ENCODE measurements around the gene TMCC3. TPM values are rescaled to one million over a fixed set of nuclear protein-coding genes. Genes with fewer than 3 reads are reported as not detected.
A peak's percentile ranks its signal among the peaks of the same experiment; 100 is the strongest.

TMCC3 gene
- total and polyA plus RNA-seq, 4 donors: 0.81 to 2.3 (median 1.5) TPM

- 31% methylated on average over 16 of the region's 16 CpGs for WGBS
- TF ChIP-seq SP1 (IDR thresholded peaks at IDR 0.05) (no peak), HNF4A (conservative IDR thresholded peaks at IDR 0.05) (peak in 1 of 2 donors; percentile 9), NR2F2 (IDR thresholded peaks at IDR 0.05) (no peak), RXRA (IDR thresholded peaks at IDR 0.05) (peak in 1 of 2 donors; percentile 50), EGR1 (IDR thresholded peaks at IDR 0.05; ENCODE audit: low read depth in 2 of 2) (no peak), RAD21 (IDR thresholded peaks at IDR 0.05) (peak; percentile 97), ATF3 (IDR thresholded peaks at IDR 0.05) (no peak), CTCF (IDR thresholded peaks at IDR 0.05; ENCODE audit: low read depth, low read length, missing input control) (peak; percentile 76)
- H3K27ac ChIP-seq (ENCODE audit: low read depth in 1 of 2, low read length in 2 of 2): no peak overlapping the region
- H3K27me3 ChIP-seq (ENCODE audit: control insufficient read depth in 4 of 4, insufficient read depth in 4 of 4, low read length in 3 of 4): no peaks in the 10 kb centered on the region
- H3K36me3 ChIP-seq (ENCODE audit: control insufficient read depth in 4 of 4, insufficient read depth in 3 of 4, low read depth in 1 of 4, low read length in 3 of 4): no peaks in the 10 kb centered on the region
- H3K4me3 ChIP-seq (ENCODE audit: low read depth in 1 of 3, low read length in 3 of 3): no peak overlapping the region
- DNase-seq (ENCODE audit: low spot score): peak; percentile 77
- H3K4me1 ChIP-seq (ENCODE audit: control insufficient read depth in 4 of 4, insufficient read depth in 4 of 4, low read length in 3 of 4): peaks cover 3 to 26% (median 14%) of the 10 kb centered on the region in 4 donors
- H3K9ac ChIP-seq (ENCODE audit: low read depth in 1 of 2, low read length in 2 of 2): no peak overlapping the region
- no peaks in the 10 kb centered on the region for H3K9me3 ChIP-seq (ENCODE audit: control insufficient read depth in 4 of 4, low read length in 3 of 4)
Observed at GRCh38 chr12:94532490-94533422, 117.6 kb downstream of the TMCC3 start.

DNA sequence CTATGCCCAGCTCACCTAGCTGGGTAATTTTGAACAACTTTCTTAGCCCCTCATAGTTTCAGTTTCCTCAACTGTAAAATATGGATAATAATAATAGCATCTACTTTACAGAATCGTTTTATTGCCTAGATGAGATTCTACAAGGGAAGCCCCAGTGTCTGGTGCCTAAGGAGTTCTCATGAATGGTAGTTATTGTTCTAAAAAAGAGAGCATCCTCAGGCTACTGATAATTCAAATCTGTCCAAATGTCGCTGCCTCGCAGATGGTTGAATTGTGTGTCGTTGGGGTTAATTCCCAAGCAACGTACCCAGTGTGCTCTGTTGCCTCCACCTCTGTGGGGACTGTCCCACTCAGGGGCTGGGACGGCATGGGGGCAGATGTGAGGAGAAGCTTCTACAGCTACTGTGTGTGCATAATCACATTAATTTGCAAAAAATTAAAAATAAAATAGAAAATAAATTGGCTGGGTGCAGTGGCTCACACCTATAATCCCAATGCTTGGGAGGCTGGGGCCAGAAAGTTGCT is 119.1 kb downstream of the TMCC3 start:
- no peak for DNase-seq (ENCODE audit: low spot score)
- no peak overlapping the region for H3K4me3 ChIP-seq (ENCODE audit: low read depth in 1 of 3, low read length in 3 of 3)
- H3K27ac ChIP-seq (ENCODE audit: low read depth in 1 of 2, low read length in 2 of 2): no peak overlapping the region
- 94% methylated on average over 6 of the region's 6 CpGs for WGBS
- H3K4me1 ChIP-seq (ENCODE audit: control insufficient read depth in 4 of 4, insufficient read depth in 4 of 4, low read length in 3 of 4): peaks cover 3 to 26% (median 14%) of the 10 kb centered on the region in 4 donors
- no peaks in the 10 kb centered on the region for H3K9me3 ChIP-seq (ENCODE audit: control insufficient read depth in 4 of 4, low read length in 3 of 4)
- H3K36me3 ChIP-seq (ENCODE audit: control insufficient read depth in 4 of 4, insufficient read depth in 3 of 4, low read depth in 1 of 4, low read length in 3 of 4): no peaks in the 10 kb centered on the region
- H3K27me3 ChIP-seq (ENCODE audit: control insufficient read depth in 4 of 4, insufficient read depth in 4 of 4, low read length in 3 of 4): no peaks in the 10 kb centered on the region
- TF ChIP-seq FOXA1 (IDR thresholded peaks at IDR 0.05): no peak
- no peak for TF ChIP-seq MAX (IDR thresholded peaks at IDR 0.05)
- no peak for TF ChIP-seq JUND (IDR thresholded peaks at IDR 0.05)
- TF ChIP-seq YY1 (IDR thresholded peaks at IDR 0.05): no peak
- TF ChIP-seq EGR1 (IDR thresholded peaks at IDR 0.05; ENCODE audit: low read depth in 2 of 2): no peak
- no peak for TF ChIP-seq SP1 (IDR thresholded peaks at IDR 0.05)
- no peak for TF ChIP-seq NR2F2 (IDR thresholded peaks at IDR 0.05)
- TF ChIP-seq GABPA (IDR thresholded peaks at IDR 0.05 in 1 of 2, conservative IDR thresholded peaks at IDR 0.05 in 1 of 2): no peak
- TF ChIP-seq HNF4A (conservative IDR thresholded peaks at IDR 0.05): no peak
- no peak for TF ChIP-seq ATF3 (IDR thresholded peaks at IDR 0.05)
- no peak for TF ChIP-seq RXRA (IDR thresholded peaks at IDR 0.05)
- TF ChIP-seq FOXA2 (IDR thresholded peaks at IDR 0.05): no peak
- no peak for TF ChIP-seq CTCF (IDR thresholded peaks at IDR 0.05; ENCODE audit: low read depth, low read length, missing input control)
- TF ChIP-seq, protein P1, sequence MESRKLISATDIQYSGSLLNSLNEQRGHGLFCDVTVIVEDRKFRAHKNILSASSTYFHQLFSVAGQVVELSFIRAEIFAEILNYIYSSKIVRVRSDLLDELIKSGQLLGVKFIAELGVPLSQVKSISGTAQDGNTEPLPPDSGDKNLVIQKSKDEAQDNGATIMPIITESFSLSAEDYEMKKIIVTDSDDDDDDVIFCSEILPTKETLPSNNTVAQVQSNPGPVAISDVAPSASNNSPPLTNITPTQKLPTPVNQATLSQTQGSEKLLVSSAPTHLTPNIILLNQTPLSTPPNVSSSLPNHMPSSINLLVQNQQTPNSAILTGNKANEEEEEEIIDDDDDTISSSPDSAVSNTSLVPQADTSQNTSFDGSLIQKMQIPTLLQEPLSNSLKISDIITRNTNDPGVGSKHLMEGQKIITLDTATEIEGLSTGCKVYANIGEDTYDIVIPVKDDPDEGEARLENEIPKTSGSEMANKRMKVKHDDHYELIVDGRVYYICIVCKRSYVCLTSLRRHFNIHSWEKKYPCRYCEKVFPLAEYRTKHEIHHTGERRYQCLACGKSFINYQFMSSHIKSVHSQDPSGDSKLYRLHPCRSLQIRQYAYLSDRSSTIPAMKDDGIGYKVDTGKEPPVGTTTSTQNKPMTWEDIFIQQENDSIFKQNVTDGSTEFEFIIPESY (IDR thresholded peaks at IDR 0.05): no peak
- H3K9ac ChIP-seq (ENCODE audit: low read depth in 1 of 2, low read length in 2 of 2): no peak overlapping the region

All from liver (tissue), 9 donors.